Lung (tissue), 12 donors: ENCODE measurements around the gene PCDHGB7. TPM values are rescaled to one million over a fixed set of nuclear protein-coding genes. Genes with fewer than 3 reads are reported as not detected.

ENCODE experiments used
- ATAC-seq: fragments of 200-7000 bp; cut with Tn5 transposase; one replicate; pipeline ENCODE4 v1.9.1; 2020; ENCODE audit warnings: moderate number of reproducible peaks; ENCODE audit not compliant: insufficient read depth, low FRiP score
- DNase-seq, 3 donors: peaks; one replicate each; pipeline ENCODE4 v3.0.0-alpha.2; 2013 to 2017
- H3K27ac ChIP-seq, 2 donors: one replicate each; pipeline ENCODE4 v1.5.1; 2013; ENCODE audit warnings: mild to moderate bottlenecking in 2 of 2, moderate library complexity in 2 of 2, control low read depth in 1 of 2, inconsistent platforms in 1 of 2, low read depth in 1 of 2, low read length in 1 of 2
- H3K27me3 ChIP-seq, 3 donors: one replicate each; pipeline ENCODE4 v1.5.1; 2013; ENCODE audit warnings: low read length in 2 of 3; ENCODE audit not compliant: control insufficient read depth in 3 of 3, insufficient read depth in 3 of 3
- H3K36me3 ChIP-seq, 4 donors: one replicate each; pipeline ENCODE4 v1.5.1; 2013; ENCODE audit warnings: low read length in 4 of 4, mild to moderate bottlenecking in 1 of 4, moderate library complexity in 1 of 4; ENCODE audit not compliant: control insufficient read depth in 4 of 4, insufficient read depth in 4 of 4
- H3K4me1 ChIP-seq, 5 donors: one replicate each; pipeline ENCODE4 v1.5.1; 2013; ENCODE audit warnings: low read length in 5 of 5, mild to moderate bottlenecking in 2 of 5, moderate library complexity in 1 of 5; ENCODE audit not compliant: control insufficient read depth in 5 of 5, insufficient read depth in 5 of 5
- H3K4me3 ChIP-seq: one replicate; pipeline ENCODE4 v1.5.1; 2013; ENCODE audit warnings: mild to moderate bottlenecking, control low read depth, moderate library complexity
- H3K9ac ChIP-seq, 2 donors: one replicate each; pipeline ENCODE4 v1.5.1; 2013; ENCODE audit warnings: low read length in 2 of 2, control low read depth in 1 of 2; ENCODE audit not compliant: insufficient read depth in 1 of 2
- H3K9me3 ChIP-seq, 4 donors: one replicate each; pipeline ENCODE4 v1.5.1; 2013; ENCODE audit warnings: low read length in 3 of 4, mild to moderate bottlenecking in 1 of 4, moderate library complexity in 1 of 4; ENCODE audit not compliant: control insufficient read depth in 4 of 4, insufficient read depth in 3 of 4
- CTCF ChIP-seq: IDR thresholded peaks from 2 replicates; pipeline ENCODE4 v1.5.1; 2012; ENCODE audit warnings: mild to moderate bottlenecking; ENCODE audit errors: control extremely low read depth, extremely low read depth
- WGBS, 2 donors: extraction: QIAGEN DNeasy Blood & Tissue Kit; methylation state at CpG; one replicate each; pipeline ENCODE4 v1.1.7; 2013; 5-methylcytosine and 5-hydroxymethylcytosine counted together
- polyA plus RNA-seq, 2 donors: library from polyadenylated mRNA; stranded (reverse); fragments of 200-250 nt; gene quantifications; one replicate each; pipeline ENCODE4 v1.2.1, GENCODE V29; 2013
- total RNA-seq, 2 donors: library from RNA; depleted of rRNA in 1 of 2; stranded (reverse); fragments of >200 nt in 1 of 2; gene quantifications; one replicate each; pipeline ENCODE4 v1.2.1, GENCODE V29; 2014 to 2021
- donor health status: control.
- donor health status: control.
- donor health status: Bipolar disorder and iron deficiency.
- donor health status: healthy.
- donor health status: DM: yes; HTN: yes; CAD: no.

The PCDHGB7 gene
- total and polyA plus RNA-seq, 4 donors, result 1.6 to 18.1 (median 10.6) TPM

GRCh38 chr5:141441571-141442170, 24.2 kb downstream of the PCDHGB7 start:
- H3K4me1 ChIP-seq, result no peaks in the 10 kb centered on the region
- H3K9me3 ChIP-seq, result peaks cover 9 to 23% (median 16%) of the 10 kb centered on the region in 4 donors
- H3K27ac ChIP-seq, result no peak overlapping the region
- H3K4me3 ChIP-seq, result no peak overlapping the region
- no peaks in the 10 kb centered on the region for H3K27me3 ChIP-seq
- ATAC-seq, result no peak
- DNase-seq, result no peak
- peaks cover 0 to 18% (median 2%) of the 10 kb centered on the region in 4 donors for H3K36me3 ChIP-seq
- WGBS, 2 donors, result 51 to 58% methylated on average over 50 of the region's 50 CpGs
- no peak overlapping the region for H3K9ac ChIP-seq
- TF ChIP-seq CTCF, result no peak

- TF ChIP-seq CTCF, result no peak
These were observed 47.9 kb downstream of the PCDHGB7 start for GRCh38 chr5:141465351-141465750.

More at GRCh38 chr5:141465351-141465750, 47.9 kb downstream of the PCDHGB7 start:
- Histone ChIP-seq H3K27ac (no peak overlapping the region), H3K4me3 (no peak overlapping the region), H3K4me1 (no peaks in the 10 kb centered on the region), H3K27me3 (no peaks in the 10 kb centered on the region), H3K36me3 (no peaks in the 10 kb centered on the region), H3K9me3 (no peaks in the 10 kb centered on the region), H3K9ac (no peak overlapping the region)
- DNase-seq (no peak), ATAC-seq (no peak)
- WGBS, 2 donors, result 95 to 96% methylated on average over 3 of the region's 3 CpGs

Other genes with a start within 250 kb of the PCDHGB7 start
Only the 30 nearest of the 37 such genes appear.
- gene PCDHB11, start 218.1 kb upstream of the PCDHGB7 start, total RNA-seq, result 1 to 10 TPM; 2.2 to 9.6 TPM
- under 1 TPM; 0.44 to 0.53 TPM for gene PCDHB11, start 218.1 kb upstream of the PCDHGB7 start, polyA plus RNA-seq
- 10 to 100 TPM in 1 of 2 donors, 1 to 10 TPM in 1; 2.8 to 10.1 TPM for gene PCDHB12, start 209.0 kb upstream of the PCDHGB7 start, total RNA-seq
- gene PCDHB12, start 209.0 kb upstream of the PCDHGB7 start, polyA plus RNA-seq, result under 1 TPM; 0.47 to 0.71 TPM
- 1 to 10 TPM; 3.3 to 7.7 TPM for gene PCDHB13, start 203.8 kb upstream of the PCDHGB7 start, total RNA-seq
- under 1 TPM; 0.58 to 0.59 TPM for gene PCDHB13, start 203.8 kb upstream of the PCDHGB7 start, polyA plus RNA-seq
- 10 to 100 TPM in 1 of 2 donors, 1 to 10 TPM in 1; 2.8 to 10.6 TPM for gene PCDHB14, start 194.3 kb upstream of the PCDHGB7 start, total RNA-seq
- gene PCDHB14, start 194.3 kb upstream of the PCDHGB7 start, polyA plus RNA-seq, result 1 to 10 TPM in 1 of 2 donors, under 1 TPM in 1; 0.67 to 1.2 TPM
- 1 to 10 TPM; 3.2 to 8.0 TPM for gene PCDHB15, start 172.3 kb upstream of the PCDHGB7 start, total RNA-seq
- gene PCDHB15, start 172.3 kb upstream of the PCDHGB7 start, polyA plus RNA-seq, result 1 to 10 TPM; 1.4 to 1.8 TPM
- gene SLC25A2, start 113.6 kb upstream of the PCDHGB7 start, total RNA-seq, result under 1 TPM; 0.17 to 0.83 TPM
- under 1 TPM; 0.05 to 0.22 TPM for gene SLC25A2, start 113.6 kb upstream of the PCDHGB7 start, polyA plus RNA-seq
- gene TAF7, start 96.9 kb upstream of the PCDHGB7 start, total RNA-seq, result 10 to 100 TPM; 51.4 to 97.1 TPM
- gene TAF7, start 96.9 kb upstream of the PCDHGB7 start, polyA plus RNA-seq, result 10 to 100 TPM; 29.9 to 76.2 TPM
- gene PCDHGA1, start 87.2 kb upstream of the PCDHGB7 start, total RNA-seq, result under 1 TPM; 0.57 to 0.71 TPM
- gene PCDHGA1, start 87.2 kb upstream of the PCDHGB7 start, polyA plus RNA-seq, result under 1 TPM; 0.15 to 0.16 TPM
- 1 to 10 TPM; 5.5 to 7.7 TPM for gene PCDHGA2, start 78.9 kb upstream of the PCDHGB7 start, total RNA-seq
- 1 to 10 TPM in 1 of 2 donors, under 1 TPM in 1; 0.39 to 1.1 TPM for gene PCDHGA2, start 78.9 kb upstream of the PCDHGB7 start, polyA plus RNA-seq
- 1 to 10 TPM; 2.1 to 5.1 TPM for gene PCDHGA3, start 73.8 kb upstream of the PCDHGB7 start, total RNA-seq
- under 1 TPM; 0.26 to 0.45 TPM for gene PCDHGA3, start 73.8 kb upstream of the PCDHGB7 start, polyA plus RNA-seq
- 1 to 10 TPM; 2.4 to 8.4 TPM for gene PCDHGB1, start 67.6 kb upstream of the PCDHGB7 start, total RNA-seq
- gene PCDHGB1, start 67.6 kb upstream of the PCDHGB7 start, polyA plus RNA-seq, result under 1 TPM; 0.17 to 0.20 TPM
- gene PCDHGA4, start 62.7 kb upstream of the PCDHGB7 start, total RNA-seq, result 1 to 10 TPM; 4.6 to 7.0 TPM
- under 1 TPM; 0.35 to 0.48 TPM for gene PCDHGA4, start 62.7 kb upstream of the PCDHGB7 start, polyA plus RNA-seq
- 10 to 100 TPM in 1 of 2 donors, 1 to 10 TPM in 1; 4.6 to 10.1 TPM for gene PCDHGB2, start 57.7 kb upstream of the PCDHGB7 start, total RNA-seq
- under 1 TPM; 0.28 to 0.48 TPM for gene PCDHGB2, start 57.7 kb upstream of the PCDHGB7 start, polyA plus RNA-seq
- gene PCDHGA5, start 53.5 kb upstream of the PCDHGB7 start, total RNA-seq, result 1 to 10 TPM; 2.9 to 9.3 TPM
- under 1 TPM; 0.31 to 0.32 TPM for gene PCDHGA5, start 53.5 kb upstream of the PCDHGB7 start, polyA plus RNA-seq
- gene PCDHGB3, start 47.4 kb upstream of the PCDHGB7 start, total RNA-seq, result 1 to 10 TPM; 3.2 to 7.9 TPM
- gene PCDHGB3, start 47.4 kb upstream of the PCDHGB7 start, polyA plus RNA-seq, result under 1 TPM; 0.18 to 0.24 TPM
- 1 to 10 TPM; 4.9 to 8.5 TPM for gene PCDHGA6, start 43.8 kb upstream of the PCDHGB7 start, total RNA-seq
- under 1 TPM; 0.59 to 0.96 TPM for gene PCDHGA6, start 43.8 kb upstream of the PCDHGB7 start, polyA plus RNA-seq
- gene PCDHGA7, start 34.9 kb upstream of the PCDHGB7 start, total RNA-seq, result 1 to 10 TPM; 2.9 to 6.3 TPM
- under 1 TPM; 0.23 to 0.30 TPM for gene PCDHGA7, start 34.9 kb upstream of the PCDHGB7 start, polyA plus RNA-seq
- 10 to 100 TPM in 1 of 2 donors, 1 to 10 TPM in 1; 6.9 to 12.1 TPM for gene PCDHGB4, start 30.0 kb upstream of the PCDHGB7 start, total RNA-seq
- gene PCDHGB4, start 30.0 kb upstream of the PCDHGB7 start, polyA plus RNA-seq, result 1 to 10 TPM in 1 of 2 donors, under 1 TPM in 1; 0.31 to 1.0 TPM
- gene PCDHGA8, start 25.0 kb upstream of the PCDHGB7 start, total RNA-seq, result 1 to 10 TPM; 1.9 to 7.3 TPM
- under 1 TPM; 0.06 to 0.18 TPM for gene PCDHGA8, start 25.0 kb upstream of the PCDHGB7 start, polyA plus RNA-seq
- 10 to 100 TPM in 1 of 2 donors, 1 to 10 TPM in 1; 10.0 to 14.3 TPM for gene PCDHGB5, start 19.7 kb upstream of the PCDHGB7 start, total RNA-seq
- 1 to 10 TPM; 1.2 to 2.5 TPM for gene PCDHGB5, start 19.7 kb upstream of the PCDHGB7 start, polyA plus RNA-seq
- gene PCDHGA9, start 14.9 kb upstream of the PCDHGB7 start, total RNA-seq, result 10 to 100 TPM in 1 of 2 donors, 1 to 10 TPM in 1; 4.8 to 13.8 TPM
- under 1 TPM; 0.59 to 0.90 TPM for gene PCDHGA9, start 14.9 kb upstream of the PCDHGB7 start, polyA plus RNA-seq
- gene PCDHGB6, start 9.7 kb upstream of the PCDHGB7 start, total RNA-seq, result 10 to 100 TPM in 1 of 2 donors, 1 to 10 TPM in 1; 6.1 to 11.6 TPM
- gene PCDHGB6, start 9.7 kb upstream of the PCDHGB7 start, polyA plus RNA-seq, result 1 to 10 TPM; 1.1 to 2.2 TPM
- 10 to 100 TPM in 1 of 2 donors, 1 to 10 TPM in 1; 5.7 to 12.9 TPM for gene PCDHGA10, start 4.7 kb upstream of the PCDHGB7 start, total RNA-seq
- gene PCDHGA10, start 4.7 kb upstream of the PCDHGB7 start, polyA plus RNA-seq, result under 1 TPM; 0.89 to 0.96 TPM
- gene PCDHGA11, start 3.4 kb downstream of the PCDHGB7 start, total RNA-seq, result 10 to 100 TPM in 1 of 2 donors, 1 to 10 TPM in 1; 3.8 to 11.1 TPM
- gene PCDHGA11, start 3.4 kb downstream of the PCDHGB7 start, polyA plus RNA-seq, result under 1 TPM; 0.65 to 0.81 TPM
- gene PCDHGA12, start 12.8 kb downstream of the PCDHGB7 start, total RNA-seq, result 1 to 10 TPM; 5.6 to 7.9 TPM
- gene PCDHGA12, start 12.8 kb downstream of the PCDHGB7 start, polyA plus RNA-seq, result 1 to 10 TPM; 1.2 to 1.6 TPM
- gene PCDHGC3, start 58.3 kb downstream of the PCDHGB7 start, total RNA-seq, result 100 to 1,000 TPM in 1 of 2 donors, 10 to 100 TPM in 1; 63.9 to 116 TPM
- 10 to 100 TPM; 44.8 to 73.4 TPM for gene PCDHGC3, start 58.3 kb downstream of the PCDHGB7 start, polyA plus RNA-seq
- gene PCDHGC4, start 67.4 kb downstream of the PCDHGB7 start, total RNA-seq, result 1 to 10 TPM; 3.1 to 8.7 TPM
- gene PCDHGC4, start 67.4 kb downstream of the PCDHGB7 start, polyA plus RNA-seq, result under 1 TPM; 0.08 to 0.24 TPM
- 1 to 10 TPM; 2.7 to 5.1 TPM for gene PCDHGC5, start 71.4 kb downstream of the PCDHGB7 start, total RNA-seq
- gene PCDHGC5, start 71.4 kb downstream of the PCDHGB7 start, polyA plus RNA-seq, result under 1 TPM; 0.14 to 0.39 TPM
- 100 to 1,000 TPM in 1 of 2 donors, 10 to 100 TPM in 1; 41.7 to 151 TPM for gene DIAPH1, start 201.3 kb downstream of the PCDHGB7 start, total RNA-seq
- gene DIAPH1, start 201.3 kb downstream of the PCDHGB7 start, polyA plus RNA-seq, result 10 to 100 TPM; 54.0 to 74.8 TPM
- 10 to 100 TPM; 52.3 to 62.5 TPM for gene HDAC3, start 219.2 kb downstream of the PCDHGB7 start, total RNA-seq
- 10 to 100 TPM; 35.1 to 41.2 TPM for gene HDAC3, start 219.2 kb downstream of the PCDHGB7 start, polyA plus RNA-seq